Measurements from ENCODE around the gene SH3GL3.

- TF ChIP-seq REST (IDR thresholded peaks at IDR 0.05; ENCODE audit: insufficient read depth in 1 of 2, low read depth in 2 of 2, low read length in 2 of 2) (no peak), SIN3A (IDR thresholded peaks at IDR 0.05; ENCODE audit: borderline replicate concordance, insufficient read depth, low read length) (no peak)
Measured at GRCh38 chr15:83445643-83446042, 1.5 kb upstream of the SH3GL3 start.

Measured in PFSK-1 (cell line).